Measurements from ENCODE around the gene MXD3. TPM values are rescaled to one million over a fixed set of nuclear protein-coding genes. Genes with fewer than 3 reads are reported as not detected.
A peak's percentile ranks its signal among the peaks of the same experiment; 100 is the strongest.

The MXD3 gene
- total and polyA plus RNA-seq, 2 donors (not counting 1 experiment from before 2014, with no cell fraction given), result 1.8 to 6.6 TPM

DNA sequence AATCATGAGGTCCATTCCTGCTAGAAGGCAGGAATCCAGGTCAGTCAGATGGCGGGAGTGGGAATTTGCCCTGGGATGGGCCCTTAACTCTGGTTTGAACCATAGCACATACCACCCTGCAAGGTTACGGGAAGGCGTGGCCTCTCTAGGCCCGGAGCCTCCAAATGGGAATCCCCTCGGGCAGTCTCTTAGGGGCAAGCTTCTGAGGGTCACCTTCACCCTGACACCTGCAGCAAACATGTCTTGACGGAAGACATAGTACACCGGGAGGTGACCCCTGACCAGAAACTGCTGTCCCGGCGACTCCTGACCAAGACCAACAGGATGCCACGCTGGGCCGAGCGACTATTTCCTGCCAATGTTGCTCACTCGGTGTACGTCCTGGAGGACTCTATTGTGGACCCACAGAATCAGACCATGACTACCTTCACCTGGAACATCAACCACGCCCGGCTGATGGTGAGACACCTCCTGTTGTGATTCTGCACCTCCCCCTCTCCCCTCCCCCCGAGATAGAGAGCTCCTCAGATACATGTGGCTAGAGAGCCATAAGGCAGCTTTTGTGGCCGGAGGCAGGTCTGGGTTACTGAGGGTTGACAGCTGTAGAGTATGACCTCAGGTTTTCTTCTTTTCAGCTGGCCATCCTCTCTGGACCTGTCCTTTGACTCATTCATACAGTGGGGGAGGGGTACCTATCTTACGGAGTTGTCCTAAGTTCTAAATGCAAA is 7.1 kb downstream of the MXD3 start:
- H3K79me2 ChIP-seq (ENCODE audit: control insufficient read depth, insufficient read depth, low read length), result peaks cover 43% of the 10 kb centered on the region
- no peaks in the 10 kb centered on the region for H3K9me3 ChIP-seq (ENCODE audit: control insufficient read depth, insufficient read depth, low read depth, low read length)
- H3K4me3 ChIP-seq (replicated peaks in 1 of 4; ENCODE audit: control extremely low read depth in 1 of 4, insufficient read depth in 1 of 4, low read depth in 3 of 4, low read length in 4 of 4), result peak overlapping the region; percentile 56 to 95 (median 83)
- H3K27me3 ChIP-seq (ENCODE audit: control insufficient read depth, insufficient read depth, low read length), result no peaks in the 10 kb centered on the region
- peak overlapping the region; percentile 79 for H3K9ac ChIP-seq (ENCODE audit: insufficient read depth, low read length)
- DNase-seq (ENCODE audit: low read depth in 2 of 2), result peak in 1 of 2 donors; percentile 16
- H3K27ac ChIP-seq (ENCODE audit: insufficient read depth, low read length), result peak overlapping the region; percentile 84
- no peak for TF ChIP-seq EZH2 (IDR thresholded peaks at IDR 0.05; ENCODE audit: low read length, missing control alignments)
- TF ChIP-seq, protein P1, sequence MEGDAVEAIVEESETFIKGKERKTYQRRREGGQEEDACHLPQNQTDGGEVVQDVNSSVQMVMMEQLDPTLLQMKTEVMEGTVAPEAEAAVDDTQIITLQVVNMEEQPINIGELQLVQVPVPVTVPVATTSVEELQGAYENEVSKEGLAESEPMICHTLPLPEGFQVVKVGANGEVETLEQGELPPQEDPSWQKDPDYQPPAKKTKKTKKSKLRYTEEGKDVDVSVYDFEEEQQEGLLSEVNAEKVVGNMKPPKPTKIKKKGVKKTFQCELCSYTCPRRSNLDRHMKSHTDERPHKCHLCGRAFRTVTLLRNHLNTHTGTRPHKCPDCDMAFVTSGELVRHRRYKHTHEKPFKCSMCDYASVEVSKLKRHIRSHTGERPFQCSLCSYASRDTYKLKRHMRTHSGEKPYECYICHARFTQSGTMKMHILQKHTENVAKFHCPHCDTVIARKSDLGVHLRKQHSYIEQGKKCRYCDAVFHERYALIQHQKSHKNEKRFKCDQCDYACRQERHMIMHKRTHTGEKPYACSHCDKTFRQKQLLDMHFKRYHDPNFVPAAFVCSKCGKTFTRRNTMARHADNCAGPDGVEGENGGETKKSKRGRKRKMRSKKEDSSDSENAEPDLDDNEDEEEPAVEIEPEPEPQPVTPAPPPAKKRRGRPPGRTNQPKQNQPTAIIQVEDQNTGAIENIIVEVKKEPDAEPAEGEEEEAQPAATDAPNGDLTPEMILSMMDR (conservative IDR thresholded peaks at IDR 0.05 in 1 of 2, IDR thresholded peaks at IDR 0.05 in 1 of 2; ENCODE audit: low read depth in 1 of 2, low read length in 2 of 2), result no peak
- H3K4me2 ChIP-seq (ENCODE audit: extremely low read depth, insufficient read depth, low read length), result peak overlapping the region; percentile 82
- H3K4me1 ChIP-seq (ENCODE audit: control insufficient read depth, extremely low read depth, insufficient read depth, low read length), result peaks cover 15% of the 10 kb centered on the region
- no peaks in the 10 kb centered on the region for H4K20me1 ChIP-seq (ENCODE audit: control insufficient read depth, extremely low read depth, insufficient read depth, low read length)
- no peak overlapping the region for H2AFZ ChIP-seq (ENCODE audit: low read length)
- peaks cover 30% of the 10 kb centered on the region for H3K36me3 ChIP-seq (ENCODE audit: control insufficient read depth, insufficient read depth, low read length)

DNA sequence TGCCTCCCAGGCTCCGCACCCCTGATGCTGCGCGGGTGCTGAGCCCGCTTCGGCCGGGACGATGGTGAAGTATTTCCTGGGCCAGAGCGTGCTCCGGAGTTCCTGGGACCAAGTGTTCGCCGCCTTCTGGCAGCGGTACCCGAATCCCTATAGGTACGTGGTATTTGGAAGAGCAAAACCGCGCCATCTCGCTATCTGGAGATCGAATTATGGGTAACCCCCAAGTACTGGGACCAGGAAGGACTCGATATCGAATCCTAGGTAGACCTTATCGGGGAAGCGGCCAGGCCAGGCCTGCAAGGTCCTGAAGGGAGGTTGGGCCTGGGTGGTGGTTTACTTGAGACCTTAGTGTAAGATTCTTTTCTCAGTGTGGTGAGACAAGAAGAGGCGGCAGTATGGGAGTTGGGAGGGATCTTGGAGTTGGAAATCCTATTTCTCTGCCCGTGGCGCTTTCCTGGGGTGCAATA is 7.7 kb downstream of the MXD3 start:
- no peak for TF ChIP-seq EZH2 (IDR thresholded peaks at IDR 0.05; ENCODE audit: low read length, missing control alignments)
- TF ChIP-seq, protein P1 (conservative IDR thresholded peaks at IDR 0.05 in 1 of 2, IDR thresholded peaks at IDR 0.05 in 1 of 2; ENCODE audit: low read depth in 1 of 2, low read length in 2 of 2), result no peak
- Histone ChIP-seq H3K4me1 (ENCODE audit: control insufficient read depth, extremely low read depth, insufficient read depth, low read length) (peaks cover 15% of the 10 kb centered on the region), H3K9me3 (ENCODE audit: control insufficient read depth, insufficient read depth, low read depth, low read length) (no peaks in the 10 kb centered on the region), H3K9ac (ENCODE audit: insufficient read depth, low read length) (peak overlapping the region; percentile 79), H4K20me1 (ENCODE audit: control insufficient read depth, extremely low read depth, insufficient read depth, low read length) (no peaks in the 10 kb centered on the region), H3K27me3 (ENCODE audit: control insufficient read depth, insufficient read depth, low read length) (no peaks in the 10 kb centered on the region), H2AFZ (ENCODE audit: low read length) (no peak overlapping the region), H3K27ac (ENCODE audit: insufficient read depth, low read length) (peak overlapping the region; percentile 84), H3K36me3 (ENCODE audit: control insufficient read depth, insufficient read depth, low read length) (peaks cover 29% of the 10 kb centered on the region), H3K79me2 (ENCODE audit: control insufficient read depth, insufficient read depth, low read length) (peaks cover 41% of the 10 kb centered on the region), H3K4me3 (replicated peaks in 1 of 4; ENCODE audit: control extremely low read depth in 1 of 4, insufficient read depth in 1 of 4, low read depth in 3 of 4, low read length in 4 of 4) (peak overlapping the region; percentile 56 to 95 (median 83)), H3K4me2 (ENCODE audit: extremely low read depth, insufficient read depth, low read length) (peak overlapping the region; percentile 82)
- peak; percentile 9 to 22 for DNase-seq (ENCODE audit: low read depth in 2 of 2)

DNA sequence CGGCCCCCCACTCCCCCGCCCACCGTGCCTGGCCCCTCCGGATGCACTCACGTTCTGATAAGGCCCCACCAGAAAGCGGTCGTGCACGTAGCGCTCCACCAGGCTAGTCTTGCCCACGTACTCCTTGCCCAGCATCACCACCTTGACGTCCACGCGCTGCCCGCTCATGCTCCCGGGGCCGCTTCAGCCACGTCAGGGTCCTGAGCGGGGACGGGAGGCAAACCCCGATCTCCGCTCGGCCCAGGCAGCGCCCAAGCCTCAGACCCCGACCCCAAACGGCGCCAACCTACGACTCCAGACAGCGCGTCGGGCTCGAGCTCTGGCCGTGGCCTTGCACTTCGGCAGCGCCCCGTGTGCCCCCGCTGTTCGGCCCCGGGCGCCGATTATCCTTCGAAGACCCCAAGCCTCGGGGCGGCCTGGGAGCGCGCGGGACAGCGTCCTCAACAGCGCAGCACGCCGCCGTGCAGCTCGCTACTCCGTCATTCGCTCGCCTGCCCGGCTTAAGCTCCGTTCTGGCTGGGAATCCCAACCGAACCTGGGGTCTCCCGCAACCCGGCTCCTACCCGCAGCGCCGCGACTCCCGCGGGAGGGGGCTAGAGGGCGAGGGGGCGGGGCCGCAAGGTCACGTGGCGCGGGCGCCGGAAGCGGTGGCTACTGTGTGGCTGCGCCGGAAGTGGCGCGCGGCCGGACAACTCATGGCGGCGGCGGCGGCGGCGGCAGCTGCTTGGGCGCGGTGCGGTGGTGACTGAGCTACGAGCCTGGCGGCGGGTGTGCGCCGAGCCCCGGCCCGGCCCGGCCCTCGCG is 8.4 kb downstream of the MXD3 start, which contains the start of the genes PRELID1 and RAB24:
Gene PRELID1 (plus strand): TSS at position 679 of the 804 bp plus-strand sequence. CDS start 187 bp downstream, outside the sequence.
Gene RAB24 (minus strand): TSS at position 599 of the 804 bp plus-strand sequence. CDS start 431 bp downstream, at position 168.
- Histone ChIP-seq H3K4me1 (ENCODE audit: control insufficient read depth, extremely low read depth, insufficient read depth, low read length) (peaks cover 15% of the 10 kb centered on the region), H4K20me1 (ENCODE audit: control insufficient read depth, extremely low read depth, insufficient read depth, low read length) (no peaks in the 10 kb centered on the region), H2AFZ (ENCODE audit: low read length) (peak within 1 kb of the TSS; percentile 67), H3K4me2 (ENCODE audit: extremely low read depth, insufficient read depth, low read length) (peak within 1 kb of the TSS; percentile 85), H3K79me2 (ENCODE audit: control insufficient read depth, insufficient read depth, low read length) (peaks cover 37% of the 10 kb centered on the region), H3K9me3 (ENCODE audit: control insufficient read depth, insufficient read depth, low read depth, low read length) (no peaks in the 10 kb centered on the region), H3K9ac (ENCODE audit: insufficient read depth, low read length) (peak within 1 kb of the TSS; percentile 89), H3K27ac (ENCODE audit: insufficient read depth, low read length) (peak within 1 kb of the TSS; percentile 87), H3K4me3 (replicated peaks in 1 of 4; ENCODE audit: control extremely low read depth in 1 of 4, insufficient read depth in 1 of 4, low read depth in 3 of 4, low read length in 4 of 4) (peak within 1 kb of the TSS; percentile 56 to 95 (median 89)), H3K27me3 (ENCODE audit: control insufficient read depth, insufficient read depth, low read length) (no peaks in the 10 kb centered on the region), H3K36me3 (ENCODE audit: control insufficient read depth, insufficient read depth, low read length) (peaks cover 26% of the 10 kb centered on the region)
- TF ChIP-seq, protein P1 (conservative IDR thresholded peaks at IDR 0.05 in 1 of 2, IDR thresholded peaks at IDR 0.05 in 1 of 2; ENCODE audit: low read depth in 1 of 2, low read length in 2 of 2), result peak; percentile 5 to 25
- no peak for TF ChIP-seq EZH2 (IDR thresholded peaks at IDR 0.05; ENCODE audit: low read length, missing control alignments)
- peak; percentile 79 for DNase-seq (ENCODE audit: low read depth in 2 of 2)
